Measurements from ENCODE around the gene MYO3B. TPM values are rescaled to one million over a fixed set of nuclear protein-coding genes. Genes with fewer than 3 reads are reported as not detected.

The MYO3B gene
- total RNA-seq, 1 experiment from 2014 or later = 0.50 TPM

GRCh38 chr2:170596576-170596975, 418.6 kb downstream of the MYO3B start:
- TF ChIP-seq KAT7 (CRISPR knock-in tag; IDR thresholded peaks at IDR 0.05; ENCODE audit: borderline replicate concordance) = no peak
- DNase-seq (ENCODE audit: low spot score) = no peak
- H3K4me3 Mint-ChIP-seq = no peak overlapping the region
- H3K27ac Mint-ChIP-seq = no peak overlapping the region
- ATAC-seq = no peak
- ChIA-PET POLR2A (no interaction called here), CTCF (interaction anchor here (0.7 kb wide), 1 partner anchor 20 kb away, joined by 4 read pairs; no protein-coding TSS in a partner anchor)
- H3K27me3 Mint-ChIP-seq (ENCODE audit: low read depth) = no peaks in the 10 kb centered on the region
- H3K9me3 Mint-ChIP-seq = no peaks in the 10 kb centered on the region
- peaks cover 2% of the 10 kb centered on the region; the same call in 1 of the 2 replicates for H3K4me1 Mint-ChIP-seq
- H3K36me3 Mint-ChIP-seq = no peaks in the 10 kb centered on the region

GRCh38 chr2:170598067-170598395, 420.1 kb downstream of the MYO3B start:
- TF ChIP-seq MLX (CRISPR knock-in tag; IDR thresholded peaks at IDR 0.05) (no peak), USF1 (CRISPR knock-in tag; IDR thresholded peaks at IDR 0.05) (no peak), SMAD3 (CRISPR knock-in tag; IDR thresholded peaks at IDR 0.05; ENCODE audit: borderline replicate concordance) (no peak), CREB1 (CRISPR knock-in tag; IDR thresholded peaks at IDR 0.05) (no peak), ZNF423 (CRISPR knock-in tag; IDR thresholded peaks at IDR 0.05) (no peak), ARID4B (CRISPR knock-in tag; IDR thresholded peaks at IDR 0.05; ENCODE audit: borderline replicate concordance) (no peak), MAX (CRISPR knock-in tag; IDR thresholded peaks at IDR 0.05) (no peak)
- Mint-ChIP-seq H3K27me3 (ENCODE audit: low read depth) (no peaks in the 10 kb centered on the region), H3K27ac (no peak overlapping the region), H3K4me1 (peaks cover 2% of the 10 kb centered on the region; the same call in 1 of the 2 replicates), H3K9me3 (no peaks in the 10 kb centered on the region), H3K4me3 (no peak overlapping the region), H3K36me3 (no peaks in the 10 kb centered on the region)
- ChIA-PET CTCF (no interaction called here), POLR2A (no interaction called here)
- ATAC-seq (no peak), DNase-seq (ENCODE audit: low spot score) (no peak)

GRCh38 chr2:170601489-170601888, 423.5 kb downstream of the MYO3B start:
- no peak for DNase-seq (ENCODE audit: low spot score)
- H3K27me3 Mint-ChIP-seq (ENCODE audit: low read depth) = no peaks in the 10 kb centered on the region
- ChIA-PET CTCF (no interaction called here), POLR2A (no interaction called here)
- no peaks in the 10 kb centered on the region for H3K36me3 Mint-ChIP-seq
- H3K27ac Mint-ChIP-seq = no peak overlapping the region
- no peak overlapping the region for H3K4me3 Mint-ChIP-seq
- H3K9me3 Mint-ChIP-seq = no peaks in the 10 kb centered on the region
- H3K4me1 Mint-ChIP-seq = peaks cover 2% of the 10 kb centered on the region; the same call in 1 of the 2 replicates
- ATAC-seq = no peak
- TF ChIP-seq CDX4 (CRISPR knock-in tag; IDR thresholded peaks at IDR 0.05; ENCODE audit: borderline replicate concordance) = no peak
- no peak for TF ChIP-seq FOXP1 (CRISPR knock-in tag; IDR thresholded peaks at IDR 0.05; ENCODE audit: borderline replicate concordance)
- no peak for TF ChIP-seq ETV6 (CRISPR knock-in tag; IDR thresholded peaks at IDR 0.05)
- no peak for TF ChIP-seq PRDM15 (CRISPR knock-in tag; IDR thresholded peaks at IDR 0.05)
- no peak for TF ChIP-seq NFATC4 (CRISPR knock-in tag; IDR thresholded peaks at IDR 0.05)
- TF ChIP-seq ZMAT4 (CRISPR knock-in tag; IDR thresholded peaks at IDR 0.05) = no peak
- no peak for TF ChIP-seq AR (CRISPR knock-in tag; IDR thresholded peaks at IDR 0.05)
- no peak for TF ChIP-seq CREB1 (CRISPR knock-in tag; IDR thresholded peaks at IDR 0.05)
- no peak for TF ChIP-seq ZBTB43 (CRISPR knock-in tag; IDR thresholded peaks at IDR 0.05)
- TF ChIP-seq ZNF138 (CRISPR knock-in tag; conservative IDR thresholded peaks at IDR 0.05) = no peak

Data from WTC11 (cell line).